Measurements from ENCODE around the gene CLSTN3.

The CLSTN3 gene

DNA sequence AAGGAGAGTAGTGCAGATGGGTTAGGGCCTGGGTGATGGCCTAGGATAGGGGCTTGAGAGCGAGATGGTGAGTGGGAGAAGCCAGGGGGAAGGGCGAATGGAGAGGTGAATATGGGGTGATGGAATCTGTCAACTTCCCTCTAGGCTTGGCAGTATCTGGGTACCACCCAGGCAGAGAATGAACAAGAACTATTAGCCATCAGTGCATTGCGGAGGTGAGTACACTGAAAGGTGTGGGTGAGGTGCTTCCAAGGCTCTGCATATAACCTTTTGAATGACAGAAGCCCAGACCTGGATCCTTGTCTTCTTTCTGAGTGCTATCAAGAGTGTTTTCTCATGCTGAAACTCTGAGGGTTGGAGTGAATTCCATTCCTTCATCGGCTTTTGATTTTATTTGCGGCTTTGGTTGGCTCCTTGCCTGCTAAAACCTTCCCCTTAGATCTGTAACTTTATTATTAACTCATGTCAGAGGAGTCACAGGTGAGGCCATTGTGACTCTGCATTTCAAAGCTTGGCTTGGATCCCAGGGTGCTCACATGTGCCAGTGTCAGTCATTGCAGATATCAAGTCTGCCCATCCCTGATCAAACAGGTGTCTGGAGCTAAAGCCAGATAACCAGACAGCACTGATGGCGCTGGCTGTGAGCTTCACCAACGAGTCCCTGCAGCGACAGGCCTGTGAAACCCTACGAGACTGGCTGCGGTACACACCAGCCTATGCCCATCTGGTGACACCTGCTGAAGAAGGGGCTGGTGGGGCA lies 77.9 kb downstream of the CLSTN3 start:
- no peak overlapping the region for H3K27ac Mint-ChIP-seq
- H3K36me3 Mint-ChIP-seq (ENCODE audit: low read depth): peaks cover 96% of the 10 kb centered on the region
- no peaks in the 10 kb centered on the region for H3K4me1 Mint-ChIP-seq
- H3K4me3 Mint-ChIP-seq: no peak overlapping the region
- H3K9me3 Mint-ChIP-seq: peaks cover 22% of the 10 kb centered on the region
- H3K27me3 Mint-ChIP-seq (ENCODE audit: low read depth, poor library complexity): peaks cover 3% of the 10 kb centered on the region
- TF ChIP-seq, protein P1, sequence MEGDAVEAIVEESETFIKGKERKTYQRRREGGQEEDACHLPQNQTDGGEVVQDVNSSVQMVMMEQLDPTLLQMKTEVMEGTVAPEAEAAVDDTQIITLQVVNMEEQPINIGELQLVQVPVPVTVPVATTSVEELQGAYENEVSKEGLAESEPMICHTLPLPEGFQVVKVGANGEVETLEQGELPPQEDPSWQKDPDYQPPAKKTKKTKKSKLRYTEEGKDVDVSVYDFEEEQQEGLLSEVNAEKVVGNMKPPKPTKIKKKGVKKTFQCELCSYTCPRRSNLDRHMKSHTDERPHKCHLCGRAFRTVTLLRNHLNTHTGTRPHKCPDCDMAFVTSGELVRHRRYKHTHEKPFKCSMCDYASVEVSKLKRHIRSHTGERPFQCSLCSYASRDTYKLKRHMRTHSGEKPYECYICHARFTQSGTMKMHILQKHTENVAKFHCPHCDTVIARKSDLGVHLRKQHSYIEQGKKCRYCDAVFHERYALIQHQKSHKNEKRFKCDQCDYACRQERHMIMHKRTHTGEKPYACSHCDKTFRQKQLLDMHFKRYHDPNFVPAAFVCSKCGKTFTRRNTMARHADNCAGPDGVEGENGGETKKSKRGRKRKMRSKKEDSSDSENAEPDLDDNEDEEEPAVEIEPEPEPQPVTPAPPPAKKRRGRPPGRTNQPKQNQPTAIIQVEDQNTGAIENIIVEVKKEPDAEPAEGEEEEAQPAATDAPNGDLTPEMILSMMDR (IDR thresholded peaks at IDR 0.05): no peak
- DNase-seq: no peak
